Prostate gland (tissue), 2 donors: ENCODE results near the gene GSTM1.

Experiments
- POLR2A ChIP-seq: fragments of 450-650 bp; IDR thresholded peaks from one replicate; pipeline ENCODE4 v1.6.1; 2016; ENCODE audit warnings: antibody characterized with exemption, mild to moderate bottlenecking
- TF ChIP-seq, protein P1 (sequence below), 4 experiments: fragments of 200-600 bp in 2 of 4; fragments of 450-650 bp in 2 of 4; sonication (generic) in 2 of 4; IDR thresholded peaks; 1 replicate in 3 of 4; 2 replicates in 1 of 4; pipeline ENCODE4 v1.5.1; 2016 to 2019; ENCODE audit warnings: antibody characterized with exemption in 4 of 4, mild to moderate bottlenecking in 2 of 4, moderate library complexity in 2 of 4

DNA sequence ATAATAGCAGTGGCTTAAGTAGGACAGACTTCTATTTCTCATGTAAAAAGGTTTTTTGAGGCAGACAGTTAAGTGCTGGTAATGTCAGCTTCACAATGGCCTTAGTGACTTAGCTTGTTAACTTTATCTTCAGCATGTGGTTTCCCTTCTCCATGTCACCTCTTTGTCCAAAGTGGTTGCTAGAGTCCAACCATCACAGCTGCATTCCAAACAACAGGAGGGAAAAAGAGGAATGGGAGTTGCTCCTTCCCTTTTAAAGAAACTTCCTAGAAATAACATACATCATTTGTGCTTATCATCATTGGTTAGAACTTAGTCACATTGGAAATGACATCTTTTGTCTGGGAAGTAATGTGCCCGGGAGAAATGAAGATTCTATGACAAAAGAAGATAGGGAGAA is 34.4 kb downstream of the GSTM1 start:
- no peak for TF ChIP-seq POLR2A
- TF ChIP-seq, protein P1, sequence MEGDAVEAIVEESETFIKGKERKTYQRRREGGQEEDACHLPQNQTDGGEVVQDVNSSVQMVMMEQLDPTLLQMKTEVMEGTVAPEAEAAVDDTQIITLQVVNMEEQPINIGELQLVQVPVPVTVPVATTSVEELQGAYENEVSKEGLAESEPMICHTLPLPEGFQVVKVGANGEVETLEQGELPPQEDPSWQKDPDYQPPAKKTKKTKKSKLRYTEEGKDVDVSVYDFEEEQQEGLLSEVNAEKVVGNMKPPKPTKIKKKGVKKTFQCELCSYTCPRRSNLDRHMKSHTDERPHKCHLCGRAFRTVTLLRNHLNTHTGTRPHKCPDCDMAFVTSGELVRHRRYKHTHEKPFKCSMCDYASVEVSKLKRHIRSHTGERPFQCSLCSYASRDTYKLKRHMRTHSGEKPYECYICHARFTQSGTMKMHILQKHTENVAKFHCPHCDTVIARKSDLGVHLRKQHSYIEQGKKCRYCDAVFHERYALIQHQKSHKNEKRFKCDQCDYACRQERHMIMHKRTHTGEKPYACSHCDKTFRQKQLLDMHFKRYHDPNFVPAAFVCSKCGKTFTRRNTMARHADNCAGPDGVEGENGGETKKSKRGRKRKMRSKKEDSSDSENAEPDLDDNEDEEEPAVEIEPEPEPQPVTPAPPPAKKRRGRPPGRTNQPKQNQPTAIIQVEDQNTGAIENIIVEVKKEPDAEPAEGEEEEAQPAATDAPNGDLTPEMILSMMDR (IDR thresholded peaks at IDR 0.05): no peak
